AG09319 (cell line): ENCODE measurements around the gene IL32.
A peak's percentile ranks its signal among the peaks of the same experiment; 100 is the strongest.

Source experiments
- DNase-seq: peaks from one replicate; pipeline ENCODE4 v3.0.0-alpha.2; 2010; ENCODE audit warnings: low read depth; ENCODE audit errors: extremely low read depth
- TF ChIP-seq, protein P1 (sequence below): IDR thresholded peaks from 2 replicates; pipeline ENCODE4 v1.5.1; 2011; ENCODE audit warnings: low read depth, mild to moderate bottlenecking, inconsistent platforms, low read length, moderate library complexity

The IL32 gene

GRCh38 chr16:3065069-3065741, at the start of gene IL32:
Gene IL32, plus strand, starts transcription at chr16:3065640. Its CDS starts 172 bp downstream, at chr16:3065812.
- TF ChIP-seq, protein P1, sequence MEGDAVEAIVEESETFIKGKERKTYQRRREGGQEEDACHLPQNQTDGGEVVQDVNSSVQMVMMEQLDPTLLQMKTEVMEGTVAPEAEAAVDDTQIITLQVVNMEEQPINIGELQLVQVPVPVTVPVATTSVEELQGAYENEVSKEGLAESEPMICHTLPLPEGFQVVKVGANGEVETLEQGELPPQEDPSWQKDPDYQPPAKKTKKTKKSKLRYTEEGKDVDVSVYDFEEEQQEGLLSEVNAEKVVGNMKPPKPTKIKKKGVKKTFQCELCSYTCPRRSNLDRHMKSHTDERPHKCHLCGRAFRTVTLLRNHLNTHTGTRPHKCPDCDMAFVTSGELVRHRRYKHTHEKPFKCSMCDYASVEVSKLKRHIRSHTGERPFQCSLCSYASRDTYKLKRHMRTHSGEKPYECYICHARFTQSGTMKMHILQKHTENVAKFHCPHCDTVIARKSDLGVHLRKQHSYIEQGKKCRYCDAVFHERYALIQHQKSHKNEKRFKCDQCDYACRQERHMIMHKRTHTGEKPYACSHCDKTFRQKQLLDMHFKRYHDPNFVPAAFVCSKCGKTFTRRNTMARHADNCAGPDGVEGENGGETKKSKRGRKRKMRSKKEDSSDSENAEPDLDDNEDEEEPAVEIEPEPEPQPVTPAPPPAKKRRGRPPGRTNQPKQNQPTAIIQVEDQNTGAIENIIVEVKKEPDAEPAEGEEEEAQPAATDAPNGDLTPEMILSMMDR: no peak
- peak; percentile 34 for DNase-seq

DNA sequence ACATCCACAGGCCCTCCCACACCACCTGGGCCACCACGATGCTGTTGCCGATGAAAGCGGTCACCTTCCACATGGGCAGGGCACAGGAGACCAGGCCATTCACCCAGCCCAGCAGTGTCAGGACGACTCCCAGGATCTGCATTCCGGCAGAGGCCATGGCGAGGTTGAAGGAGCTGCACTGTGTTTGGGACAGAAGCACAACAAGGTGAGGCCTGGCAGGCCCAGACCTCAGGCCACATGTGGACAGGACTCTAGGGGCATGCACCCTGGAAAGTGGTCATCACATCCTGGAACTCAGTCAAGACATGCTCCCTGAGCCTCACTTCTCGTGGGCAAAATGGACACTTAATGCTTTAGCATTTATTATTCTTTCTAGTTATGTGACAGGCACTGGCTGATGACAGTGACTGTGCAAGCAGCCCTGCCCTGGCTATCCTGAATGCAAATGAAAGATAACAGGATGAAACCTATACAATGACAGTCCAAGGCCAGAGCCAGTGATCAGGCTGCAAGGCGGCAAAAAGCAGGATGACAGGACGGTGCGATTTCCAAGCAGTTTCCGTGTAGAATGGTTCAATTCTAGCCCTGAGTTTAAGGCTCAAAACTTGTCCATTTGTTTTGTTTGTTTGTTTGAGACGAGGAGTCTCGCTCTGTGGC, 49.4 kb upstream of the IL32 start:
- TF ChIP-seq, protein P1: no peak
- no peak for DNase-seq

GRCh38 chr16:3017344-3017743, 48.1 kb upstream of the IL32 start:
- DNase-seq: no peak
- TF ChIP-seq, protein P1: no peak

- no peak for DNase-seq
Observed at GRCh38 chr16:3017794-3018506, 47.5 kb upstream of the IL32 start, which contains the start of gene CLDN6. Gene CLDN6, minus strand, starts transcription at chr16:3018183. Its CDS starts 2,162 bp downstream, at chr16:3016021.

GRCh38 chr16:3019594-3020246, 45.7 kb upstream of the IL32 start:
- TF ChIP-seq, protein P1: no peak

More at GRCh38 chr16:3017794-3018506, 47.5 kb upstream of the IL32 start, which contains the start of gene CLDN6:
- TF ChIP-seq, protein P1: peak; percentile 10

DNA sequence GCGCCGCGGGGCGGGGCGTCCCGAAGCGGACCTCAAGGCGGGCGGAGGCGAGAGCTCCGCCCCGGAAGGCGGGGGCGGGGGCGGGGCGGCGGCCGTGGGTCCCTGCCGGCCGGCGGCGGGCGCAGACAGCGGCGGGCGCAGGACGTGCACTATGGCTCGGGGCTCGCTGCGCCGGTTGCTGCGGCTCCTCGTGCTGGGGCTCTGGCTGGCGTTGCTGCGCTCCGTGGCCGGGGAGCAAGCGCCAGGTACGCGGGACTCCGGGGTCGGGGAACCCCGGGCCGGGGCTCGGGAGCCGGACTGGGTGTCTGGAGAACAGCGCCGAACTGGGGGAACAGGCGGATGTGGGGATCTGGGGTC, 45.2 kb upstream of the IL32 start, which contains the start of gene TNFRSF12A:
Gene TNFRSF12A, plus strand, starts transcription at position 122 of the 357 bp plus-strand sequence. Its CDS starts 30 bp downstream, at position 152.
- TF ChIP-seq, protein P1: no peak; the same call in 1 of the 2 replicates
- DNase-seq: no peak

More at GRCh38 chr16:3019594-3020246, 45.7 kb upstream of the IL32 start:
- DNase-seq: no peak
